OCI-LY7 (cell line): Measurements from ENCODE around the gene HMOX1.

ENCODE experiments used
- EZH2phosphoT487 ChIP-seq: fragments of 200-600 bp; sonication (generic); IDR thresholded peaks from 2 replicates; pipeline ENCODE4 v1.6.1; 2018; ENCODE audit warnings: low read depth, borderline replicate concordance, mild to moderate bottlenecking, mixed run types, antibody characterized with exemption, low read length, moderate library complexity, mixed read lengths
- TF ChIP-seq, protein P1 (sequence below): fragments of 200-600 bp; sonication (generic); conservative IDR thresholded peaks from 2 replicates; pipeline ENCODE4 v1.5.1; 2014; ENCODE audit warnings: mild to moderate bottlenecking, antibody characterized with exemption, low read length, moderate library complexity, mixed read lengths

DNA sequence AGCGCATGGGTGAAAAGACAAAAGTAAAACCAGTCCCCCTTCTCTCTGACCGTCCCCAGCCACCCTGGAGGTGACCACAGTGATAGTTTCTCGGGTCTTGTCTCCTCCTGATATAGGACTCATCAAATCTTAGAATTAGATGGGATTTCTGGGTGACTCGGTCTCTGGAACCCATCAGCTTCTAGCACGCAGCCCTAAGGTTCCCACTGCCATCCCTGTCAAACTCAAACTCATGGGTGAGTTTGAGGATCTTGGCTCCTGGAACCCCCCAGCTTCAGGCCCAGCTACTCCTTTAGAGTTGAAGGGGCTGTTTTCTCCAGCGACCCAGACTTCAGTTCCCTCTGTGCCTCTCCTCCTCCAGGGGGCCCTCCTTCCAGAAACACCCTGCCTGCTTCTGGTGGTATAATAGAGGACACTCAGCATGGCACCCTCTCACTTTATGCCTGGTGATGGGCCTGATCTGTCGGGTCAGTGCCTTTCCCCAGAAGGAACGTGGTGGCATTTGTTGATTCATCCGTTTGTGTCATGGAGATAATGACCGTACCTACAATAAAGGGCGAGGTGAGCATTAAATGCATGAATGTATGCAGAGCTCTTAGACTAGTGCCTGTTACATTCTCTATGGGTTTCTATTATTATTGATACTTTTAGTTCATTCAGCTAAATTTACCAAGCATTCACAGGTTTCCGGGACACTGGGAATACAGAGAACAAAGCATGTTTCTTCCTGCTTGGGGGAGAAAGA, 50.8 kb downstream of the HMOX1 start:
- TF ChIP-seq, protein P1, sequence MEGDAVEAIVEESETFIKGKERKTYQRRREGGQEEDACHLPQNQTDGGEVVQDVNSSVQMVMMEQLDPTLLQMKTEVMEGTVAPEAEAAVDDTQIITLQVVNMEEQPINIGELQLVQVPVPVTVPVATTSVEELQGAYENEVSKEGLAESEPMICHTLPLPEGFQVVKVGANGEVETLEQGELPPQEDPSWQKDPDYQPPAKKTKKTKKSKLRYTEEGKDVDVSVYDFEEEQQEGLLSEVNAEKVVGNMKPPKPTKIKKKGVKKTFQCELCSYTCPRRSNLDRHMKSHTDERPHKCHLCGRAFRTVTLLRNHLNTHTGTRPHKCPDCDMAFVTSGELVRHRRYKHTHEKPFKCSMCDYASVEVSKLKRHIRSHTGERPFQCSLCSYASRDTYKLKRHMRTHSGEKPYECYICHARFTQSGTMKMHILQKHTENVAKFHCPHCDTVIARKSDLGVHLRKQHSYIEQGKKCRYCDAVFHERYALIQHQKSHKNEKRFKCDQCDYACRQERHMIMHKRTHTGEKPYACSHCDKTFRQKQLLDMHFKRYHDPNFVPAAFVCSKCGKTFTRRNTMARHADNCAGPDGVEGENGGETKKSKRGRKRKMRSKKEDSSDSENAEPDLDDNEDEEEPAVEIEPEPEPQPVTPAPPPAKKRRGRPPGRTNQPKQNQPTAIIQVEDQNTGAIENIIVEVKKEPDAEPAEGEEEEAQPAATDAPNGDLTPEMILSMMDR: no peak
- TF ChIP-seq EZH2phosphoT487: no peak
